ENCODE results near the gene NEUROD2.

NEUROD2 gene

GRCh38 chr17:39607851-39608130, at the start of gene NEUROD2:
Gene NEUROD2, minus strand, starts transcription at chr17:39607920. Its CDS starts 1,321 bp downstream, at chr17:39606599.
- peak; percentile 94 for DNase-seq

- DNase-seq = no peak
Measured at GRCh38 chr17:39655105-39655504, 47.4 kb upstream of the NEUROD2 start.

- no peak for DNase-seq
Measured at GRCh38 chr17:39653662-39654331, 46.1 kb upstream of the NEUROD2 start.

- no peak for DNase-seq
Measured at GRCh38 chr17:39653316-39653661, 45.6 kb upstream of the NEUROD2 start.

GRCh38 chr17:39652587-39653315, 45.0 kb upstream of the NEUROD2 start:
- no peak for DNase-seq

- DNase-seq = no peak
Measured at GRCh38 chr17:39651923-39652586, 44.3 kb upstream of the NEUROD2 start.

GRCh38 chr17:39650121-39650579, 42.4 kb upstream of the NEUROD2 start:
- DNase-seq = no peak

- no peak for DNase-seq
Measured at GRCh38 chr17:39648616-39649366, 41.1 kb upstream of the NEUROD2 start.

- DNase-seq = no peak
Measured at GRCh38 chr17:39647256-39647655, 39.5 kb upstream of the NEUROD2 start.

GRCh38 chr17:39643271-39643670, 35.6 kb upstream of the NEUROD2 start:
- DNase-seq = no peak

GRCh38 chr17:39642291-39643074, 34.8 kb upstream of the NEUROD2 start:
- DNase-seq = no peak

- no peak for DNase-seq
Measured at GRCh38 chr17:39641883-39642282, 34.2 kb upstream of the NEUROD2 start.

- no peak for DNase-seq
Measured at GRCh38 chr17:39641097-39641496, 33.4 kb upstream of the NEUROD2 start.

- DNase-seq = no peak
Measured at GRCh38 chr17:39640591-39641031, 32.9 kb upstream of the NEUROD2 start.

GRCh38 chr17:39639566-39640458, 32.1 kb upstream of the NEUROD2 start:
- no peak for DNase-seq

- DNase-seq = no peak
Measured at GRCh38 chr17:39639043-39639442, 31.3 kb upstream of the NEUROD2 start.

- DNase-seq = no peak
Measured at GRCh38 chr17:39638317-39638716, 30.6 kb upstream of the NEUROD2 start.

- DNase-seq = peak; percentile 89
Measured at GRCh38 chr17:39636927-39637736, 29.4 kb upstream of the NEUROD2 start, which contains the start of gene STARD3. Gene STARD3, plus strand, starts transcription at chr17:39637144. Its CDS starts 16,388 bp downstream, at chr17:39653532.

- no peak for DNase-seq
Measured at GRCh38 chr17:39636587-39636926, 28.8 kb upstream of the NEUROD2 start.

GRCh38 chr17:39635614-39636176, 28.0 kb upstream of the NEUROD2 start:
- no peak for DNase-seq

Data from NCI-H2171 (cell line).